Measurements from ENCODE around the gene IGSF22.
"Not testable (repeated sequence)": the region's sequence is repeated elsewhere in the genome, so short reads cannot be mapped to it uniquely, and the experiment has no call there.

IGSF22 gene

GRCh38 chr11:18684267-18684666 is 41.7 kb downstream of the IGSF22 start:
- no peak for TF ChIP-seq CTCF (IDR thresholded peaks at IDR 0.05; ENCODE audit: borderline replicate concordance, control extremely low read depth, extremely low read depth, insufficient read depth, missing control alignments)
- in situ Hi-C loops (cut with MboI; ENCODE audit: low sequenced_read_pairs, unreplicated experiment), result no loop called here
- DNase-seq (ENCODE audit: low spot score), result no peak

- no peak for TF ChIP-seq CTCF (IDR thresholded peaks at IDR 0.05; ENCODE audit: borderline replicate concordance, control extremely low read depth, extremely low read depth, insufficient read depth, missing control alignments)
- in situ Hi-C loops (cut with MboI; ENCODE audit: low sequenced_read_pairs, unreplicated experiment), result no loop called here
Measured at GRCh38 chr11:18682466-18682865, 43.5 kb downstream of the IGSF22 start.

DNA sequence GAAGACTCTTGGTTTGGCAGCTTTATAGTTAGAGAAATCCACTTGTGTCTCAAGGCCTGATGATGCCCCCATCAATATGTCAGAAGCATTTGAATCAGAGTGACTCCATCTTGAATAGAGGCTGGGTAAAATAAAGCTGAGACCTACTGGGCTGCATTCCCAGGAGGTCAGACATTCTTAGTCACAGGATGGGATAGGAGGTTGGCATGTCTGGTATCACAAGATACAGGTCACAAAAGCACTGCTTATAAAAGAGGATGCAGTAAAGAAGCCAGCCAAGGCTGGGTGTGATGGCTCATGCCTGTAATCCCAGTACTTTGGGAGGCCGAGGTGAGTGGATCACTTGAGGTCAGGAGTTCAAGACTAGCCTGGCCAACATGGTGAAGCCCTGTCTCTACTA is 44.0 kb downstream of the IGSF22 start:
- DNase-seq (ENCODE audit: low spot score); in situ Hi-C loops (cut with MboI; ENCODE audit: low sequenced_read_pairs, unreplicated experiment): not testable (repeated sequence)

More at GRCh38 chr11:18682466-18682865, 43.5 kb downstream of the IGSF22 start:
- no peak for DNase-seq (ENCODE audit: low spot score)

- DNase-seq (ENCODE audit: low spot score), result no peak
- no peak for TF ChIP-seq CTCF (IDR thresholded peaks at IDR 0.05; ENCODE audit: borderline replicate concordance, control extremely low read depth, extremely low read depth, insufficient read depth, missing control alignments)
- in situ Hi-C loops (cut with MboI; ENCODE audit: low sequenced_read_pairs, unreplicated experiment), result no loop called here
Measured at GRCh38 chr11:18677560-18677959, 48.4 kb downstream of the IGSF22 start.

GRCh38 chr11:18676803-18677202 is 49.2 kb downstream of the IGSF22 start:
- no peak for TF ChIP-seq CTCF (IDR thresholded peaks at IDR 0.05; ENCODE audit: borderline replicate concordance, control extremely low read depth, extremely low read depth, insufficient read depth, missing control alignments)
- in situ Hi-C loops (cut with MboI; ENCODE audit: low sequenced_read_pairs, unreplicated experiment), result no loop called here
- no peak for DNase-seq (ENCODE audit: low spot score)

DNA sequence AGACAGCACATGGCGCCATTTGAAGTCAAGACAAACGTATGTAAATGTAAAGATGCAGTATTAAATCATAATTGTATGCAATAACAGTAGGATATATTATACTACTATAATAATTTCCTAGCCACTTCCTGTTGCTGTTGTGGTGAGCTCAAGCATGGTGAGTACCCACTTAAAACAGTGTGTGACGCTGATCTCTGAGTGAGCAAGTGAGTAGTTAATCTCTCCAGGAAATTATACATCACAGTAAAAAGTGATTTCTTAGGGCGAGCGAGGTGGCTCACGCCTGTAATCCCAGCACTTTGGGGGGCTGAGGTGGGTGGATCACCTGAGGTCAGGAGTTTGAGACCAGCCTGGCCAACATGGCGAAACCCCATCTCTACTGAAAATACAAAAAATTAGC is 53.8 kb downstream of the IGSF22 start:
- not testable (repeated sequence) for DNase-seq (ENCODE audit: low spot score)

GRCh38 chr11:18671246-18671645 is 54.7 kb downstream of the IGSF22 start:
- no peak for TF ChIP-seq CTCF (IDR thresholded peaks at IDR 0.05; ENCODE audit: borderline replicate concordance, control extremely low read depth, extremely low read depth, insufficient read depth, missing control alignments)
- in situ Hi-C loops (cut with MboI; ENCODE audit: low sequenced_read_pairs, unreplicated experiment), result no loop called here
- no peak for DNase-seq (ENCODE audit: low spot score)

More for the DNA sequence above, 53.8 kb downstream of the IGSF22 start:
- in situ Hi-C loops (cut with MboI; ENCODE audit: low sequenced_read_pairs, unreplicated experiment), result not testable (repeated sequence)

DNA sequence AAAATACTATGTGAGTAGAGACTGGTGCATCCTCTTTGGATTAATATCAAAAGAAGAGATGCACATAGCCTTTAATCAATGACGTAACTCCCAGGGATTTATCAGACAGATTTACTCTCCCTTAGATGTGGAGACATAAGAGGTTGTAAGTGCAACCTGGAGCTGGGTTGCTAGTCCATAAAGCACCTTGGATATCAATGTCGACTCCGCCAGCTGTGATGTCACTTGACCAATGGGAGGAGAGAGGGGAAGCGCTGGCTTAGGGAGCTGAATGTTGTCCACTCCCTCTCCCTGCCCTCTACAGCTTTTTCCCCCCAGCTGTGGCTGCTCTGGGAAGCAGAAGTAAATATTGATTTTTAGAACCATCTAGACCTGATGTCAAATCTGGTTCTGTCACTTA is 56.3 kb downstream of the IGSF22 start:
- no peak for DNase-seq (ENCODE audit: low spot score)
- in situ Hi-C loops (cut with MboI; ENCODE audit: low sequenced_read_pairs, unreplicated experiment), result no loop called here
- TF ChIP-seq CTCF (IDR thresholded peaks at IDR 0.05; ENCODE audit: borderline replicate concordance, control extremely low read depth, extremely low read depth, insufficient read depth, missing control alignments), result no peak

Data from GM13976 (cell line).